ENCODE measurements around the gene COL24A1. TPM values are rescaled to one million over a fixed set of nuclear protein-coding genes. Genes with fewer than 3 reads are reported as not detected.

The COL24A1 gene
- total RNA-seq, 1 experiment from 2014 or later = 0.35 TPM

- Mint-ChIP-seq H3K4me1 (no peaks in the 10 kb centered on the region), H3K27ac (no peak overlapping the region), H3K36me3 (ENCODE audit: insufficient read depth in 1 of 3, low read depth in 3 of 3) (no peaks in the 10 kb centered on the region), H3K9me3 (no peaks in the 10 kb centered on the region; a peak in 1 of 5 replicates), H3K27me3 (ENCODE audit: low read depth) (no peaks in the 10 kb centered on the region), H3K4me3 (no peak overlapping the region)
- Histone ChIP-seq H2BK15ac (ENCODE audit: low read depth, low read length) (no peak overlapping the region), H4K8ac (replicated peaks; ENCODE audit: insufficient read length, low read depth, low read length) (no peak overlapping the region), H3K27ac (ENCODE audit: insufficient read length, low read depth, low read length) (no peak overlapping the region), H4K91ac (ENCODE audit: insufficient read length, low read depth, low read length) (no peak overlapping the region), H2BK120ac (ENCODE audit: low read depth, low read length, poor library complexity, severe bottlenecking) (no peak overlapping the region), H4K5ac (ENCODE audit: insufficient read length, low read depth, low read length) (no peak overlapping the region), H3K14ac (ENCODE audit: insufficient read depth, low read length) (no peak overlapping the region), H3K27me3 (ENCODE audit: insufficient read depth, low read length) (no peaks in the 10 kb centered on the region), H2AK5ac (ENCODE audit: insufficient read length, low read length) (no peak overlapping the region), H3K9me3 (ENCODE audit: control insufficient read depth, low read depth, low read length) (no peaks in the 10 kb centered on the region), H4K20me1 (ENCODE audit: control insufficient read depth, insufficient read depth, insufficient read length) (no peaks in the 10 kb centered on the region), H3K18ac (ENCODE audit: insufficient read length, low read depth, low read length) (no peak overlapping the region), H2BK20ac (ENCODE audit: low read depth, low read length, poor library complexity, severe bottlenecking) (no peak overlapping the region), H3K23me2 (ENCODE audit: insufficient read length, low read depth, low read length, poor library complexity, severe bottlenecking) (no peaks in the 10 kb centered on the region), H3K9ac (ENCODE audit: extremely low read depth, insufficient read length, low read length) (no peak overlapping the region), H3K56ac (ENCODE audit: insufficient read length, low read depth, low read length) (no peak overlapping the region), H2BK12ac (ENCODE audit: insufficient read length, low read depth, low read length) (no peak overlapping the region), H3K79me2 (ENCODE audit: insufficient read depth, low read length) (no peaks in the 10 kb centered on the region), H2AFZ (ENCODE audit: low read length) (no peak overlapping the region), H3K79me1 (ENCODE audit: insufficient read depth, low read depth, low read length, poor library complexity, severe bottlenecking) (no peaks in the 10 kb centered on the region), H3K4me1 (ENCODE audit: insufficient read depth, low read length) (no peaks in the 10 kb centered on the region), H3T11ph (ENCODE audit: low read length) (no peak overlapping the region), H3K4ac (ENCODE audit: low read depth, low read length) (no peak overlapping the region), H3K4me2 (ENCODE audit: insufficient read depth, insufficient read length, low read length) (no peak overlapping the region), H3K23ac (ENCODE audit: insufficient read length, low read depth, low read length) (no peak overlapping the region), H2BK5ac (ENCODE audit: insufficient read length, low read length) (no peak overlapping the region)
- peak; percentile 36 for DNase-seq
- no CpG with 5 or more reads among the region's 4 CpGs for WGBS (ENCODE audit: extremely low coverage, insufficient read length, low lambda C conversion rate)
- peak; percentile 72 for TF ChIP-seq CTCF (conservative IDR thresholded peaks at IDR 0.05)
Measured at GRCh38 chr1:85894651-85895050, 261.9 kb downstream of the COL24A1 start.
